Measurements from ENCODE around the gene DEDD.

DEDD gene

GRCh38 chr1:161162806-161163205 lies 30.3 kb upstream of the DEDD start:
- no peak for DNase-seq

- DNase-seq: no peak
These were observed 29.6 kb upstream of the DEDD start for GRCh38 chr1:161162052-161162451.

DNA sequence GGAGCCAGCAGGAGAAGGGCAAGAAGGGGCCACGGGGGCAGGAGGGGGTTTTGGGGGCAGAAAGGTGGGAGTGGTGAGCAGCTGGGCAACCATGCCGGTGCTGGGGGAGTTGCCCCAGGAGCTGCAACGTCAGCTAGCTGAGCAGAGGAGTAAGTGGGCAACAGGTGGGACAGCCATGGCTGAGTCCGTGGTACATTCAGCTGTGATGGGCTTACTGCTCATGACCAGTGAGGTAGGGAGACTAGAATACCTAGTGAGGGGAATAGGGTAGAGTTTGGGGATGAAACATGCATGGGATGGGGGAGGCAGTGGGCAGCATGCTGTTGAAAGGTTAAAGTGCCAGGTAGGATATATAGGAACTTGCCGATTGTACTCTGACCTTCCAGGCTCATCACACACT lies 29.2 kb upstream of the DEDD start:
- no peak for DNase-seq

DNA sequence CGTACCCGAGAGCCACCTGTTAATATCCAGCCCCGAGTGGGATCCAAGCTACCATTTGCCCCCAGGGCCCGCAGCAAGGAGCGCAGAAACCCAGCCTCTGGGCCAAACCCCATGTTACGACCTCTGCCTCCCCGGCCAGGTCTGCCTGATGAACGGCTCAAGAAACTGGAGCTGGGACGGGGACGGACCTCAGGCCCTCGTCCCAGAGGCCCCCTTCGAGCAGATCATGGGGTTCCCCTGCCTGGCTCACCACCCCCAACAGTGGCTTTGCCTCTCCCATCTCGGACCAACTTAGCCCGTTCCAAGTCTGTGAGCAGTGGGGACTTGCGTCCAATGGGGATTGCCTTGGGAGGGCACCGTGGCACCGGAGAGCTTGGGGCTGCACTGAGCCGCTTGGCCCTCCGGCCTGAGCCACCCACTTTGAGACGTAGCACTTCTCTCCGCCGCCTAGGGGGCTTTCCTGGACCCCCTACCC lies 28.2 kb upstream of the DEDD start:
- DNase-seq: no peak

GRCh38 chr1:161159913-161160243 lies 27.4 kb upstream of the DEDD start:
- no peak for DNase-seq

- peak; percentile 91 for DNase-seq
These were observed 26.8 kb upstream of the DEDD start, which contains the start of gene USP21 for GRCh38 chr1:161159087-161159912. Gene USP21 (plus strand): TSS chr1:161159500. CDS start chr1:161160641, 1,141 bp downstream.

- no peak for DNase-seq
These were observed 26.0 kb upstream of the DEDD start for GRCh38 chr1:161158316-161159010.

DNA sequence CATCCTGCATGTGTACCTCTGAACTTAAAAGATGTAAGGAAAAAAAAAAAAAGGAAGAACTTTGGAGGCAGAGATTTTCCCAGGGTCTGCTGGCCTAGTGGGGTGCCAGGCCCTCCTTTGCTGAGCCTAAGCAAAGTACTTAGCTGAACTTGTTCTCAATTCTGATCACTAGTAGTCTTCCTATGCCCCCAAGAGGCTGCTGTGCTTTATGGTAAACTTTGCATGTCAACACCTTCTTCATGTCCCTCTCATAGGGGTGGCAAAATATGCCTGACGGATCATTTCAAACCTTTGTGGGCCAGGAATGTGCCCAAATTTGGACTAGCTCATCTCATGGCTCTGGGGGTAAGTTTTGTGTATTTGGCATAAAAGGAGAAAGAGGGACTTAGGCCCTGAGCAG lies 25.4 kb upstream of the DEDD start:
- DNase-seq: no peak

DNA sequence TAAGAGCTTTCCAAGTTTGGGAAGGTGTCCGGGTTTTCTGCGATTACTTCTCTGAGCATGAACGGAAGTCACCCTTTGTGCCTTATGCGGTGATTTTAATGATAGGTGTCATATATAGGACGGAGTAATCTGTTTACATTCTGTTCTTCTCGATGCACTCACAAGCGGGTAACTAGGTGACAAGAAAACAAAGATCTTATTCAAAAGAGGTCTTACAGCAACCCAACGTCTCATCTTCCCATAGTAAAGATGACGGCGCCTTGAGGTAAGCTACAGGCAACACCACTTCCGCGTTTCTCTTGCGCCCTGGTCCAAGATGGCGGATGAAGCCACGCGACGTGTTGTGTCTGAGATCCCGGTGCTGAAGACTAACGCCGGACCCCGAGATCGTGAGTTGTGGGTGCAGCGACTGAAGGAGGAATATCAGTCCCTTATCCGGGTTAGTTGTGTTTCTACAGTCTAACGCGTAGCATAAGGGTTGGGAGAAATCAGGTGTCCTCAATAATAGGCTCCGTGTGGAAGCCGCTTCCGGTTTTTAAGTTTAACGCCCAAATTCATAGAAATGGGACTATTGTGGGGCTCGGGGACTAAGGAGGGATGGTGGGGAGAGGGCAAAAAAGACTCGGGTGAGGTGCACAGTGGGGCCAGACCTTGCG lies 21.3 kb upstream of the DEDD start, which contains the start of gene UFC1:
TSS of gene UFC1 (plus strand) at position 297 of the 656 bp plus-strand sequence. CDS start at position 317, 20 bp downstream.
- peak; percentile 85 for DNase-seq

- no peak for DNase-seq
These were observed 20.7 kb upstream of the DEDD start for GRCh38 chr1:161153176-161153575.

GRCh38 chr1:161145832-161146231 lies 13.4 kb upstream of the DEDD start:
- no peak for DNase-seq

DNA sequence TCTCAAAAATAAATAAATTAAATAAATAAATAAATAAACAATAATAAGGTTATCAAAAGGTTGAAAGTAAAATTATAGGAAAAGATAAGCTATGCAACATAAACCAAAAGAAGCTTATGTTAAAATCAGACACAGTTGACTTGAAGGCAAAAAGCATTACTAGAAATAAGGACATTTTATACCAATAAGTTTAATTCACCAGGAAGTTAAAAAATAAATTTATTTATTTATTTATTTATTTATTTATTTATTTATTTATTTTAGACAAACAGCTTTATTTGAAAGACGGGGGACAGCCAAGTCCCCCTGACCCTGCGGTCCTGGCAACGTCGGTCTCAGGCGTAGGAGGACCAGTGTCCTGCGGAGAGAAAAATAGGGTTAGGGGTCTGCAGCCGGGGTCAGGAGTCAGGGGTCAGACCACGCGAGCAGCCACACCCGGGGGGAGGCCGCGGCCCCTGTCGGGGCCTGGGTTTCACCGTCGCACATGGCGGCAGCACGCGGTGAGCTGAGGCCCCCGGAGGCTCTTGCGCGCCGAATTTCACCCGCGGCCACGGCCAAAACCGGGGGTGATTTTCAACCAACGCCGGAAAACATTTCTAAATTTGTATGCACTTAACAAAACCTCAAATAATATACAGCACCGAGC lies 8.4 kb upstream of the DEDD start:
- DNase-seq: no peak

DNA sequence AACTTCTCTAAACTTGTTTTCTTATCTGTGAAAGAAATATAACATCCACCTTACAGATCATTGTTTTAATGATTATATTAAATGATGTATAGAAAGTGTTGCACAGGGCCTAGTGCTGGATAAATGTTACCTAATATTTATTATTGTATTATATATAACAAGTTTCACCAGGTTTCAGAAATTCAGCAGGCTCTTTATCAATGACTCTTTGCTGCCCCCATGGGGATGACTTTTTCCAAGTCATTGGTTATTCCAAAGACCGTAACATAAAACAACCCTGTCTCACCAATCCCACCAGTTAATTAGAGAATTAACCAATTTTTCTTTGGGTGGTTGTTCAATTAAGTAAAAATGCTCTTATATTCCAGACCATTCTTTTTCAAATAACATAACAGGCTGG lies 7.3 kb upstream of the DEDD start:
- no peak for DNase-seq

DNA sequence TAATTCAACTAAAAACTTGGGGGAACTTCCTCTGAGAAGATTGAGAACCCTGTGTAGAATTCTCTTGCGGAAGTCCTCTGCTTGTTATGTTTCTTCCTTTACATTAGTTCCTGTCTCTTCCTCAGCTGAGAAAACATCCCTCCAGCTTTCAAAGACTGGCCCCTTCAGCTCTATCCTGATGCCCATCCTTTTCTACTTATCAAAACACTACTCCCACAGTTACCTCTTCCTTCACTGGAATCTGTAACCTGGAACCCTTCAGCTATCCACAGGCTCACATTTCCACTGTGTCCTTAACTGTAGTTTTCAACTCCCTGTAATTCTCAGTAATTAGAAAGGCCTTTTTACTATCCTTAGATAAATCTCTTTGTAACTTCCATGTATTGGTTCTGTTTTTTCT lies 6.0 kb upstream of the DEDD start:
- no peak for DNase-seq

DNA sequence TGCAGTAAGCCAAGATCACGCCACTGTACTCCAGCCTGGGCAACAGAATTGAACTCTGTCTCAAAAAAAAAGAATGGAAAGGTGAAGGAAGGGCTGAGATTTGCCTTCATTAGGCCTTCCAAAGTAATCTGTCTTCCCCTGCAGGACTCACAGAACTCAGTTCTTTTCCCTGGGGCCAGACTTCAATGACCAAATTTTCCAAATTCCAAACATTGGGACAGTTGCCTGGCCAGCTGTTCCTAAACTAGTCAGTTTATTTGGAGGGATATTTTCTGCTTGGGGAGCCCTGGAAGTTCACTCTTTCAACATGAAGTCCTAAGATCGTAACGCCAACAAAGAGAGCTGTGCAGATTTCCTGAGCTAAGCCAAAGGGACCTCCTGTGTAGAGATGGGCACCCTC lies 5.4 kb upstream of the DEDD start:
- no peak for DNase-seq

DNA sequence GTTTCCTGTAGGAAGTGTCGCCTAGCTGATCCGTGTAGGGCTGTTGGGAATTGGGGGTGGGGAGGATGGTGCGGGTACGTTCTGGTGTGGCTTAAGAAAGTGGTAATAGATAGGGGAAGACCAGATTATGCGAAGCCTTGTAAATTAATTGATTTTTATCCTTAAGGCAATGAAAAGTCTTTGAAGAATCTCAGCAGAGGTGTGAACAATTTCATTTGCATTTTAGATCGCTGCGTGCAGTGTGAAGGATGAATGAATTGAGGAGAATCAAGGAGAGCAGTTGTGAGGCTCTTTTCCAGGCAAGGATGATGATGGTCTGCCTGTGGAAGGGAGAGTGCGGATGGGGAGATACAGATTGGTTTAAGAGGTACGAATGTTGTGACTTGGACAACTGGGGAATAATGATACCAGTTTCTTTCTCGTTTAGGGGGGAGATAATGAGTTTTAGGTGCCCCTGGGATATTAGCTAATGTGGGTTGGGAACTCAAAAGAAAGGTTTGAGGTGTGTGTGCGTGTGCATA lies 813 bp upstream of the DEDD start:
- no peak for DNase-seq

DNA sequence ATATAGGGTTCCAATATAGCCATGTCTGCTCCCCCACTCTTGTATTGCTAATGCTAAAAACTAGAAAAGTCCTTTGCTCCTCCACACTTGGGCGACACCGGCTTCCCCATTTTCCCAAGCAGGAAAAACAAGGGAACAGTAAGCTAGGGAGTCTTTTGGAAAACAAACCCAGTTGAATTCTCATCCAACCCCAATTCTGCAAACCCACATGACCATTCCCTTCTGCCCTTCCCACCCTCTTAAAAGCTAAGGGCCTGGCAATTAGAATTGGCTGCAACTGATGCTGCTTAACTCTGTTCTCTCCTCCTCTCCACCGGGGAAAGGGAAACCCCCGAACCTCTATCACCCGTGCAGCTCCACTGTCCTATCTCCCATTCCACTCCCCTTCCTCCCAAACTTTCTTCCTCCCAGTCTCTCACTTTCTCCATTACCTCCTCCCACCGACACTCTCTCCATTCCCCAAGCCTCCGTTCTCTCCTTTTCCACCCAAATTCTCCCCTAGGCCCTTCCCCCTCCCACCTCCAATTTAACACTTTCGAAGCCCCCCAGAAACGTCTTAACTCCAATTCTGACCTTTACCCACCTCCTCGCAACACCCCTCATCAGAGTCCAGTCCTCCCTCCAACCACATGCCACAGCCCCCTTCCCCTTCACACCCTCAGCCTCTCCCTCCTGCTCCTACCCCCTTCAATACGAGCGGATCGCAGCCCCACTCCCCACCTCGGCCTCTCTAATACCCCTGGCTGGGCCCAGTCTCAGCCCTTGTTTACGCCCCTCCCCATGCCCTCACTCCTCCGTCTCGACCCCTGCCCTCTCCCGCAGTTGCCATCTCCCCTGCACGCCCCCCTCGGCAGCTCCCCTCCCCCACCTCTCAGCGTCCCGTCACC lies 701 bp downstream of the DEDD start:
- no peak for DNase-seq

GRCh38 chr1:161130266-161130665 lies 2.2 kb downstream of the DEDD start:
- DNase-seq: no peak

GRCh38 chr1:161128591-161129420 lies 3.7 kb downstream of the DEDD start:
- no peak for DNase-seq

- DNase-seq: no peak
These were observed 4.8 kb downstream of the DEDD start for GRCh38 chr1:161127649-161128048.

GRCh38 chr1:161122967-161123366 lies 9.5 kb downstream of the DEDD start:
- no peak for DNase-seq

Data from stimulated activated CD4-positive, alpha-beta T cell treated with anti-CD3 and anti-CD28 coated beads, Interleukin-1b, Interleukin-23, amount 100 ng/mL, for 48 hours (primary cell).